ENCODE data around the gene MMEL1.

MMEL1 gene

DNA sequence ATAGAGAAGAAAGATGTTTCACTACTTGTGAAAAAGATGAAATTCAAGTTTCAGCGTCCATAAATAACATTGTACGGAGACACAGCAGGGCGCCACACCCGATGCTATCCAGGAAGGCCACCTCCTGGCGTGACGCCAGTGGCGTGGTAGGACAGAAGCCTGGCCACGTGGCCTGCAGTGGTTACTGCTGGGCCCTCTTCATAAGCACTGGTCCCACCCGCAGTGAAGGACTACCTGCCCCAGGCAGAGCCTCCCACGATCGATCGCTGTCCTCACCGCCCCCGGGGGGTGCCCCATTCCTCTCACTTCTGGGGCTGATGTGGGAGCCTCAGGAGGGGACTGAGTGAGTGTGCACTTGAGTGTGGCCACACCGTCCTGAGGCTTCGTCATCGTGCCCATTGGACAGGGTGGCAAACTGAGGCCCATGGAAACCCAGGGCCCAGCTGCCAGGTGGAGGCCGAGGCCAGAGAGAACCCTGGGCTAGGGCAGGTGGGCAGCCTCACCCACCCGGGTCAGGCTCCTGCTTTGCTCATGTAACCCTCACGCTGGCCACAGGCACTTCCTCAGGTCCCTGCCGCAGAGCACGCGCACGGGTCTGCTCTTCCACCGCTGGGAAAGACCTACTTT is 91.1 kb downstream of the MMEL1 start:
- ChIA-PET CTCF (no interaction called here), POLR2A (interaction anchor here (1.3 kb wide), 1 partner anchor 129 kb away, joined by 4 read pairs; no protein-coding TSS in a partner anchor)
- no peak for DNase-seq (ENCODE audit: extremely low spot score)
- TF ChIP-seq ZNF384 (IDR thresholded peaks at IDR 0.05) = no peak
- 0 out of 2 replicates have a peak, but pooled peaks have one; percentile 32 for TF ChIP-seq FOXM1 (IDR thresholded peaks at IDR 0.05; ENCODE audit: borderline replicate concordance)

DNA sequence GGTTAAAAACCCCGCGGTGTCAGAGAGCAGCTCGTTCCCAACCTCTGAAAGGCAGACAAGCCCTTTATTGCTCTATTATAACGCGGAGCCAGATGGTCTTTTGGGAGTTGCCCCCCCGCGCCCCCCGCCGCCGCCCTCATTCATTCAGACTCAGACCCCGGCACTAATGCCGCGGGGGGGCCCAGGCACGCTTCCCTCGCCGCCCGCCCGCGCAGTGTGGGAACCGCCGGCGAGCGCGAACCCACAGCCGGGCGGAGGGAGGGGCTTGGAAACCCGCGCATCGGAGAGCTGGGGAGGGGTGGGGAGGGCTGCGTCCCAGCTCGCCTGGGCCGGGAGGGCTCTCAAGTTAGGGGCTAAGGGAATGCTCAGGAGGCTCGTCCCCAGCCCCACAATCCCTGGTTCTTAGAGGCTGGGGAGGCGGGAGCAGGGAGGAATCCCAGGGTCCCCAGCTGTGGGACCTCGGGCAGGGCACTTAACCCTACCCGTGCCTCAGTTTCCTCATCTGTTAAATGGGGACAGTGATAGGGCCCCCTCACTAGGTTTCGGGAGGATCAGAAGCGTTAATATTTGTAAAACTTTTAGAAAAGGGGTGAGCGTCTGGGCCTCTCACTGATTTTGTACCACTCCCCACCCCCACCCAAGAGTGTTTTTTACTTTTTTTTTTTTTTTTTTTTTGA is 91.9 kb downstream of the MMEL1 start:
- ChIA-PET CTCF (no interaction called here), POLR2A (interaction anchor here (1.3 kb wide), 1 partner anchor 14 kb away, joined by 4 read pairs; the partner anchor contains the start of gene PANK4)
- no peak for DNase-seq (ENCODE audit: extremely low spot score)
- TF ChIP-seq L3MBTL2 (conservative IDR thresholded peaks at IDR 0.05) (no peak), ARNT (IDR thresholded peaks at IDR 0.05) (no peak), HDGF (IDR thresholded peaks at IDR 0.05; ENCODE audit: borderline replicate concordance) (no peak), FOXK2 (IDR thresholded peaks at IDR 0.05) (no peak)

All from HEK293T (cell line).